ENCODE data around the gene NEK10. TPM values are rescaled to one million over a fixed set of nuclear protein-coding genes. Genes with fewer than 3 reads are reported as not detected.

The NEK10 gene
- total RNA-seq, 1 experiment from 2014 or later, result 0.34 TPM

GRCh38 chr3:27171113-27171512 lies 198.1 kb downstream of the NEK10 start:
- TF ChIP-seq EZH2 (IDR thresholded peaks at IDR 0.05; ENCODE audit: borderline replicate concordance, low read depth, low read length, poor library complexity, severe bottlenecking), result no peak
- TF ChIP-seq CTCF (conservative IDR thresholded peaks at IDR 0.05; ENCODE audit: low read depth, low read length), result no peak
- no peak overlapping the region for H3K4me3 ChIP-seq (ENCODE audit: low read depth, low read length, poor library complexity, severe bottlenecking)
- no peaks in the 10 kb centered on the region for H3K9me3 ChIP-seq (ENCODE audit: low read depth, low read length, poor library complexity, severe bottlenecking)
- H3K27ac ChIP-seq (ENCODE audit: low read depth, low read length, poor library complexity, severe bottlenecking), result no peak overlapping the region
- CTCF ChIA-PET, result no interaction called here
- POLR2A ChIA-PET (ENCODE audit: low non-redundant PET), result no interaction called here
- H3K4me1 ChIP-seq (ENCODE audit: insufficient read depth, low read length, poor library complexity, severe bottlenecking), result no peaks in the 10 kb centered on the region
- no peaks in the 10 kb centered on the region for H3K27me3 ChIP-seq (replicated peaks; ENCODE audit: insufficient read depth, low read depth, low read length, poor library complexity)
- no TSS peak for BruUV-seq (replicated peaks)
- no peaks in the 10 kb centered on the region for H3K36me3 ChIP-seq (ENCODE audit: insufficient read depth, low read length, poor library complexity, severe bottlenecking)
- intact Hi-C loops (cut with micrococcal nuclease; ENCODE audit: unreplicated experiment), result no loop called here
- DNase-seq (ENCODE audit: low spot score), result no peak

- no peak overlapping the region for H3K27ac ChIP-seq (ENCODE audit: low read depth, low read length, poor library complexity, severe bottlenecking)
- no peak for TF ChIP-seq EZH2 (IDR thresholded peaks at IDR 0.05; ENCODE audit: borderline replicate concordance, low read depth, low read length, poor library complexity, severe bottlenecking)
- TF ChIP-seq CTCF (conservative IDR thresholded peaks at IDR 0.05; ENCODE audit: low read depth, low read length), result no peak
- no peaks in the 10 kb centered on the region for H3K4me1 ChIP-seq (ENCODE audit: insufficient read depth, low read length, poor library complexity, severe bottlenecking)
- H3K4me3 ChIP-seq (ENCODE audit: low read depth, low read length, poor library complexity, severe bottlenecking), result no peak overlapping the region
- no peak for DNase-seq (ENCODE audit: low spot score)
- BruUV-seq (replicated peaks), result no TSS peak
- ChIA-PET POLR2A (ENCODE audit: low non-redundant PET) (no interaction called here), CTCF (no interaction called here)
- no peaks in the 10 kb centered on the region for H3K36me3 ChIP-seq (ENCODE audit: insufficient read depth, low read length, poor library complexity, severe bottlenecking)
- no peaks in the 10 kb centered on the region for H3K27me3 ChIP-seq (replicated peaks; ENCODE audit: insufficient read depth, low read depth, low read length, poor library complexity)
- no peaks in the 10 kb centered on the region for H3K9me3 ChIP-seq (ENCODE audit: low read depth, low read length, poor library complexity, severe bottlenecking)
- intact Hi-C loops (cut with micrococcal nuclease; ENCODE audit: unreplicated experiment), result no loop called here
Measured at GRCh38 chr3:27166888-27167287, 202.3 kb downstream of the NEK10 start.

- intact Hi-C loops (cut with micrococcal nuclease; ENCODE audit: unreplicated experiment), result no loop called here
- H3K27me3 ChIP-seq (replicated peaks; ENCODE audit: insufficient read depth, low read depth, low read length, poor library complexity), result no peaks in the 10 kb centered on the region
- DNase-seq (ENCODE audit: low spot score), result no peak
- TF ChIP-seq CTCF (conservative IDR thresholded peaks at IDR 0.05; ENCODE audit: low read depth, low read length) (no peak), EZH2 (IDR thresholded peaks at IDR 0.05; ENCODE audit: borderline replicate concordance, low read depth, low read length, poor library complexity, severe bottlenecking) (no peak)
- no peak overlapping the region for H3K4me3 ChIP-seq (ENCODE audit: low read depth, low read length, poor library complexity, severe bottlenecking)
- H3K4me1 ChIP-seq (ENCODE audit: insufficient read depth, low read length, poor library complexity, severe bottlenecking), result no peaks in the 10 kb centered on the region
- BruUV-seq (replicated peaks), result no TSS peak
- CTCF ChIA-PET, result no interaction called here
- no peaks in the 10 kb centered on the region for H3K9me3 ChIP-seq (ENCODE audit: low read depth, low read length, poor library complexity, severe bottlenecking)
- POLR2A ChIA-PET (ENCODE audit: low non-redundant PET), result no interaction called here
- no peak overlapping the region for H3K27ac ChIP-seq (ENCODE audit: low read depth, low read length, poor library complexity, severe bottlenecking)
- H3K36me3 ChIP-seq (ENCODE audit: insufficient read depth, low read length, poor library complexity, severe bottlenecking), result no peaks in the 10 kb centered on the region
Measured at GRCh38 chr3:27165321-27165721, 203.9 kb downstream of the NEK10 start.
